GM06990 (cell line): ENCODE data around the gene TRIM34.
A peak's percentile ranks its signal among the peaks of the same experiment; 100 is the strongest.

ENCODE experiments used
- DNase-seq: peaks from one replicate; pipeline ENCODE4 v3.0.0-alpha.2; 2011; ENCODE audit not compliant: insufficient read length; ENCODE audit errors: extremely low read depth
- H3K27me3 ChIP-seq: replicated peaks from 2 replicates; pipeline ENCODE4 v1.6.0; 2011; ENCODE audit warnings: low read length; ENCODE audit not compliant: control insufficient read depth, insufficient read depth
- H3K36me3 ChIP-seq: 2 replicates; pipeline ENCODE4 v1.5.1; 2011; ENCODE audit warnings: low read length; ENCODE audit not compliant: control insufficient read depth, insufficient read depth
- H3K4me3 ChIP-seq: replicated peaks from 2 replicates; pipeline ENCODE4 v1.5.1; 2011; ENCODE audit warnings: low read depth, mild to moderate bottlenecking, control low read depth, low read length
- TF ChIP-seq, protein P1 (sequence below): IDR thresholded peaks from 2 replicates; pipeline ENCODE4 v1.5.1; 2011; ENCODE audit warnings: low read length, control low read depth, mild to moderate bottlenecking, inconsistent platforms; ENCODE audit not compliant: insufficient read depth, poor library complexity, severe bottlenecking

Gene TRIM34

DNA sequence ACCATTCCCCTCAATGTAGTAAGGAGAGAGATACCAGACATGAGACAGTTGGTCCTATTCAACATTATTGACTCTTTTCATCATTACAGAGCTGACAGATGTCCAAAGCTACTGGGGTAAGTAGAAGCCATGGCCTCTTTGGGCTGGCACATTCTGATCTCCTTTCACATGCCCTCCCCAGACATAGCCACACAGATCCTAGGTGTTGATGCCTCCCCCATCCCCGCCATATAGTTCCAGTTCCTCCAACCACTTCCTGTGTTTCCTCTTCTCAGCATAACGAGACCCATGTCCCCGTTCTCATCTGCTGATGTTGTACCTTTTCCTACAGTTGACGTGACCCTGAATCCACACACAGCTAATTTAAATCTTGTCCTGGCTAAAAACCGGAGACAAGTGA is 14.4 kb upstream of the TRIM34 start:
- H3K4me3 ChIP-seq = no peak overlapping the region
- H3K27me3 ChIP-seq = no peaks in the 10 kb centered on the region
- no peaks in the 10 kb centered on the region for H3K36me3 ChIP-seq
- DNase-seq = no peak
- TF ChIP-seq, protein P1, sequence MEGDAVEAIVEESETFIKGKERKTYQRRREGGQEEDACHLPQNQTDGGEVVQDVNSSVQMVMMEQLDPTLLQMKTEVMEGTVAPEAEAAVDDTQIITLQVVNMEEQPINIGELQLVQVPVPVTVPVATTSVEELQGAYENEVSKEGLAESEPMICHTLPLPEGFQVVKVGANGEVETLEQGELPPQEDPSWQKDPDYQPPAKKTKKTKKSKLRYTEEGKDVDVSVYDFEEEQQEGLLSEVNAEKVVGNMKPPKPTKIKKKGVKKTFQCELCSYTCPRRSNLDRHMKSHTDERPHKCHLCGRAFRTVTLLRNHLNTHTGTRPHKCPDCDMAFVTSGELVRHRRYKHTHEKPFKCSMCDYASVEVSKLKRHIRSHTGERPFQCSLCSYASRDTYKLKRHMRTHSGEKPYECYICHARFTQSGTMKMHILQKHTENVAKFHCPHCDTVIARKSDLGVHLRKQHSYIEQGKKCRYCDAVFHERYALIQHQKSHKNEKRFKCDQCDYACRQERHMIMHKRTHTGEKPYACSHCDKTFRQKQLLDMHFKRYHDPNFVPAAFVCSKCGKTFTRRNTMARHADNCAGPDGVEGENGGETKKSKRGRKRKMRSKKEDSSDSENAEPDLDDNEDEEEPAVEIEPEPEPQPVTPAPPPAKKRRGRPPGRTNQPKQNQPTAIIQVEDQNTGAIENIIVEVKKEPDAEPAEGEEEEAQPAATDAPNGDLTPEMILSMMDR = no peak

GRCh38 chr11:5611627-5612026 is 13.2 kb upstream of the TRIM34 start:
- no peak for DNase-seq
- H3K27me3 ChIP-seq = no peaks in the 10 kb centered on the region
- no peaks in the 10 kb centered on the region for H3K36me3 ChIP-seq
- no peak overlapping the region for H3K4me3 ChIP-seq
- TF ChIP-seq, protein P1 = peak; percentile 49

GRCh38 chr11:5618807-5619206 is 6.0 kb upstream of the TRIM34 start:
- TF ChIP-seq, protein P1 = no peak
- Histone ChIP-seq H3K27me3 (no peaks in the 10 kb centered on the region), H3K36me3 (no peaks in the 10 kb centered on the region), H3K4me3 (no peak overlapping the region)
- no peak for DNase-seq

DNA sequence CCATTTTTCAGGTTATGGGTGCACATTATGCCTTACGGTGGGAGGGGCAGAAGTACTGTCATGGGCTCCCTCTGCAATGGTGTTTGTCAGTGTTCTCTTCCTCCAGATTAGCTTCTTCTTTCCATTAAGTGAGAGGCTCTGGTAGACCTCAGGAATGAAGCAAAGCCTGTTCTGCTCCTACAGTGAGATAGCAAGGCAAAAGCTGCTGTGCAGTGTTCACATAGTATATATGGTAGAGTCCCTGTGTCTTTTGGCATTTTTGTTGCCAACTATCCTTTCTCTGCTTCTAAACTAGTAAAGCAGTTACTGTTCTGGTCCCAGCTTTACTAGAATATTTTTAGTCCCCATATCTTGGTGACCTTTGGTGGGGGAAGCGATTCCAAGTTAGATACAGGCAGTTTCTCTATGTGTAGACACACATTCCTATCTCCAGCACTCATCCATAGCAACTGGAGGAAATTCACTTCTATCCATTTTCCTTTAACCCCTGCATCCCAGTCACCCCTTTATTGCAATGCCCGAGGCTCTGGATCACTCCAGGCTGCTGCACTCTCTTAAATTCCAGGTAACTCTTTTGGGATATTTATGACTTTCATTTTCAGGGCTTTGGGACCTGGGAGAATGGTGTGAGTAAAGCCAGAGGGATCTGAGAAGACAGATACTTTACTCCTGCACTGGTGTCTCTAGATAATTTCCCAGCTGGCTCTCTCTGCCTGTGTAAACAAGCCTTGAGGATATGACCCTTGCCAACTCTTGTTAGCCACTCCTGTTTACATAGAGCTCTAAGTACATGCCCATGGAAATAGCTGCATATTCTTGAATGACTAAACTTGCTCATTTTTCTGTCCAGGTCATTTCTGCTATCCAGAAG is 3.9 kb upstream of the TRIM34 start:
- Histone ChIP-seq H3K36me3 (no peaks in the 10 kb centered on the region), H3K4me3 (no peak overlapping the region), H3K27me3 (no peaks in the 10 kb centered on the region)
- no peak for DNase-seq
- TF ChIP-seq, protein P1 = no peak

- Histone ChIP-seq H3K36me3 (no peaks in the 10 kb centered on the region), H3K4me3 (no peak overlapping the region), H3K27me3 (no peaks in the 10 kb centered on the region)
- DNase-seq = no peak
- TF ChIP-seq, protein P1 = no peak
Observed at GRCh38 chr11:5621580-5621979, 3.2 kb upstream of the TRIM34 start.
